Pancreas (tissue), 10 donors: ENCODE measurements around the gene PAFAH1B2. TPM values are rescaled to one million over a fixed set of nuclear protein-coding genes. Genes with fewer than 3 reads are reported as not detected.

ENCODE experiments used
- ATAC-seq, 4 donors: fragments of 200-7000 bp; cut with Tn5 transposase; one replicate each; pipeline versions ENCODE4 v1.8.0 to v1.9.1; 2020; ENCODE audit warnings: mild to moderate bottlenecking in 4 of 4, moderate library complexity in 4 of 4
- DNase-seq, 6 donors: peaks; one replicate each; pipeline ENCODE4 v3.0.0-alpha.2; 2020
- FAIRE-seq: peaks from 2 replicates; lab custom pipeline; 2012; peaks lifted over from hg19 to GRCh38; lab: Jason Lieb, UNC
- H3K27ac ChIP-seq, 4 donors: fragments of 200-600 bp; sonication (generic); 1 replicate in 3 of 4; 2 replicates in 1 of 4; pipeline versions ENCODE4 v1.5.0 to v1.8.0; 2020
- H3K27me3 ChIP-seq, 4 donors: fragments of 200-600 bp; one replicate each; pipeline ENCODE4 v1.8.0; 2021
- H3K36me3 ChIP-seq, 3 donors: fragments of 200-600 bp; sonication (generic) in 1 of 3; one replicate each; pipeline versions ENCODE4 v1.5.0 to v1.8.0; 2020 to 2021
- H3K4me1 ChIP-seq, 3 donors: fragments of 200-600 bp; one replicate each; pipeline ENCODE4 v1.8.0; 2021
- H3K4me3 ChIP-seq, 4 donors: fragments of 200-600 bp; sonication (generic) in 2 of 4; one replicate each; pipeline versions ENCODE4 v1.5.0 to v1.8.0; 2020 to 2021
- H3K9me3 ChIP-seq, 4 donors: fragments of 200-600 bp; one replicate each; pipeline ENCODE4 v1.8.0; 2021
- WGBS, 2 donors: extraction: QIAGEN DNeasy Blood & Tissue Kit; methylation state at CpG; one replicate each; pipeline ENCODE4 v1.1.7; 2013; 5-methylcytosine and 5-hydroxymethylcytosine counted together
- intact Hi-C, 3 donors: fragments of 100-400 bp; cut with DNase I; formaldehyde crosslinking; loops; one replicate each; pipeline versions ENCODE4 v1.11.1 to v1.14.2; 2022
- polyA plus RNA-seq, 2 donors: library from polyadenylated mRNA; stranded (reverse); fragments of 200-250 nt; gene quantifications; one replicate each; pipeline ENCODE4 v1.2.3, GENCODE V29; 2013
- total RNA-seq, 6 donors: library from RNA; stranded (reverse); fragmentation: NEBNext Ultra II Directional in 4 of 6; extraction: Animal tissue kit (Norgen Biotek cat#: 25700) in 4 of 6; gene quantifications; one replicate each; pipeline versions ENCODE4 v1.2.1 to v1.2.4, GENCODE V29; 2021 to 2023
- TF ChIP-seq, protein P1 (sequence below), 4 donors: fragments of 200-600 bp; sonication (generic) in 3 of 4; IDR thresholded peaks; one replicate each; pipeline versions ENCODE4 v1.5.0 to v1.8.0; 2021; ENCODE audit warnings: antibody characterized with exemption in 4 of 4
- donor health status: healthy with polysubstance abuse.
- donor health status: DM: no; HTN: no; CAD: no; lungs with moderate emphysema.
- donor health status: DM: no; HTN: no; CAD: no.
- donor health status: control.
- donor health status: control.
- donor health status: Bipolar disorder and iron deficiency.
- donor health status: DM: yes; HTN: yes; CAD: no.
- donor health status: DM: no; HTN: no; CAD: no.
- donor health status: DM: no; HTN: no; CAD: no.
- donor health status: DM: yes; HTN: yes; CAD: no.

Gene PAFAH1B2
- total and polyA plus RNA-seq, 8 donors = 14.8 to 47.7 (median 24.3) TPM

- DNase-seq (peak in 2 of 6 donors; percentile 9 to 65), FAIRE-seq (no peak), ATAC-seq (no peak)
- Histone ChIP-seq H3K9me3 (no peaks in the 10 kb centered on the region), H3K27me3 (no peaks in the 10 kb centered on the region), H3K4me1 (peaks cover 8 to 20% (median 13%) of the 10 kb centered on the region in 3 donors), H3K27ac (peak overlapping the region in 1 of 4 donors; percentile 9), H3K36me3 (peaks cover 0 to 49% (median 30%) of the 10 kb centered on the region in 3 donors), H3K4me3 (no peak overlapping the region)
- intact Hi-C loops = loop anchor here in 1 of 3 donors (5.0 kb wide), 1 partner anchor 35 kb away; no protein-coding TSS in a partner anchor
- TF ChIP-seq, protein P1, sequence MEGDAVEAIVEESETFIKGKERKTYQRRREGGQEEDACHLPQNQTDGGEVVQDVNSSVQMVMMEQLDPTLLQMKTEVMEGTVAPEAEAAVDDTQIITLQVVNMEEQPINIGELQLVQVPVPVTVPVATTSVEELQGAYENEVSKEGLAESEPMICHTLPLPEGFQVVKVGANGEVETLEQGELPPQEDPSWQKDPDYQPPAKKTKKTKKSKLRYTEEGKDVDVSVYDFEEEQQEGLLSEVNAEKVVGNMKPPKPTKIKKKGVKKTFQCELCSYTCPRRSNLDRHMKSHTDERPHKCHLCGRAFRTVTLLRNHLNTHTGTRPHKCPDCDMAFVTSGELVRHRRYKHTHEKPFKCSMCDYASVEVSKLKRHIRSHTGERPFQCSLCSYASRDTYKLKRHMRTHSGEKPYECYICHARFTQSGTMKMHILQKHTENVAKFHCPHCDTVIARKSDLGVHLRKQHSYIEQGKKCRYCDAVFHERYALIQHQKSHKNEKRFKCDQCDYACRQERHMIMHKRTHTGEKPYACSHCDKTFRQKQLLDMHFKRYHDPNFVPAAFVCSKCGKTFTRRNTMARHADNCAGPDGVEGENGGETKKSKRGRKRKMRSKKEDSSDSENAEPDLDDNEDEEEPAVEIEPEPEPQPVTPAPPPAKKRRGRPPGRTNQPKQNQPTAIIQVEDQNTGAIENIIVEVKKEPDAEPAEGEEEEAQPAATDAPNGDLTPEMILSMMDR (IDR thresholded peaks at IDR 0.05) = no peak
- WGBS, 2 donors = 58 to 59% methylated on average over 13 of the region's 13 CpGs
Measured at GRCh38 chr11:117187428-117187798, 43.3 kb downstream of the PAFAH1B2 start.

GRCh38 chr11:117187799-117188481 lies 43.9 kb downstream of the PAFAH1B2 start:
- TF ChIP-seq, protein P1 (IDR thresholded peaks at IDR 0.05) = no peak
- Histone ChIP-seq H3K27me3 (no peaks in the 10 kb centered on the region), H3K4me1 (peaks cover 8 to 19% (median 13%) of the 10 kb centered on the region in 3 donors), H3K4me3 (no peak overlapping the region), H3K36me3 (peaks cover 0 to 50% (median 28%) of the 10 kb centered on the region in 3 donors), H3K27ac (no peak overlapping the region), H3K9me3 (no peaks in the 10 kb centered on the region)
- intact Hi-C loops = loop anchor here in 1 of 3 donors (5.0 kb wide), 1 partner anchor 34 kb away; no protein-coding TSS in a partner anchor
- 54 to 56% methylated on average over 16 of the region's 16 CpGs for WGBS, 2 donors
- FAIRE-seq (no peak), ATAC-seq (peak in 2 of 4 donors; percentile 1 to 6), DNase-seq (peak in 3 of 6 donors; percentile 18 to 55 (median 49))

- Histone ChIP-seq H3K4me3 (no peak overlapping the region), H3K27me3 (no peaks in the 10 kb centered on the region), H3K27ac (no peak overlapping the region), H3K4me1 (peaks cover 7 to 14% (median 13%) of the 10 kb centered on the region in 3 donors), H3K9me3 (no peaks in the 10 kb centered on the region), H3K36me3 (peaks cover 0 to 55% (median 32%) of the 10 kb centered on the region in 3 donors)
- DNase-seq = peak in 1 of 6 donors; percentile 9
- TF ChIP-seq, protein P1 (IDR thresholded peaks at IDR 0.05) = no peak
- intact Hi-C loops = loop anchor here in 1 of 3 donors (5.0 kb wide), 1 partner anchor 34 kb away; no protein-coding TSS in a partner anchor
- ATAC-seq = no peak
- FAIRE-seq = no peak
- 76 to 78% methylated on average over 20 of the region's 20 CpGs for WGBS, 2 donors
Measured at GRCh38 chr11:117188620-117189081, 44.6 kb downstream of the PAFAH1B2 start.

DNA sequence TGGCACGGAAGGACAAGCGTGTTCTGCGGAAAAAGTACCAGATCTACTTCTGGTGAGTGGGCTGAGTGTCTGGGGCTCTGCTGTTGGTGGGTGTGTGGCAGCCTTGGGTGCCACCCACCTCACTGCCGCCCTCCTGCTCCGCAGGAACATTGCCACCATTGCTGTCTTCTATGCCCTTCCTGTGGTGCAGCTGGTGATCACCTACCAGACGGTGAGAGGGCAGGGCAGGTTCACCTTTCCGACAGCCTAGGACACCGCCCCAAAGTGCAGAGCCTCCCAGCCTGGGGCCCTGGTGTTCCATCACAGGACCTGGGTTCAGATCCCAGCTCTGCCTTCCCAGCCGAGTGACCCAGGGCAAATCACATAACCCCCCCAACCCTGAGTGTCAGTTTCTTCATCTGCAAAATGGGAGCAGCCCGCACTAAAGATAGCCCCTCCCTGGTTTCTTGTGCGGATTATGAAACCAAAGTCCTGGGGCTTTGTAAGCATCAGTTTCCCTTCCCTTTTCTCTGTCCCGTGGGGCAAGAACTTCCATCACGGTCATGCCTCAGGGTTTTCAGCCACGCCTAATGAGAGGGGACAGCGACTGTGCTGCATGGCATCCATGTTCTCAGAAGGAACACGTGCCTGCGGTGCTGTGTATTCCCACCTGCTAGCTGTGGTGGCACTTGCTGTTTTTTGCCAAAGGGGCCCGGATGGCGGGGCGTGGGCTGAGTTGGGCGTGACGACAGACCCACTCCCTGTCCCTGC lies 45.3 kb downstream of the PAFAH1B2 start:
- TF ChIP-seq, protein P1 (IDR thresholded peaks at IDR 0.05) = no peak
- intact Hi-C loops = loop anchor here in 1 of 3 donors (5.0 kb wide), 1 partner anchor 33 kb away; no protein-coding TSS in a partner anchor
- Histone ChIP-seq H3K27ac (peak overlapping the region in 1 of 4 donors; percentile 11), H3K36me3 (peaks cover 0 to 62% (median 32%) of the 10 kb centered on the region in 3 donors), H3K4me3 (no peak overlapping the region), H3K4me1 (peaks cover 8 to 12% (median 9%) of the 10 kb centered on the region in 3 donors), H3K9me3 (no peaks in the 10 kb centered on the region), H3K27me3 (no peaks in the 10 kb centered on the region)
- peak in 1 of 4 donors; percentile 2 for ATAC-seq
- 88 to 89% methylated on average over 22 of the region's 22 CpGs for WGBS, 2 donors
- FAIRE-seq = no peak
- DNase-seq = no peak
